WTC11 (cell line): ENCODE data around the gene FOXN3. TPM values are rescaled to one million over a fixed set of nuclear protein-coding genes. Genes with fewer than 3 reads are reported as not detected.

Experiments used
- ATAC-seq: fragments of 200-7000 bp; cut with Tn5 transposase; 2 replicates; pipeline ENCODE4 v1.10.0; 2021; ENCODE audit warnings: mild to moderate bottlenecking, moderate library complexity
- CTCF ChIA-PET: fragments of 300-600 bp; sonication (Branson Sonifier 250); formaldehyde crosslinking; loops from one replicate; lab custom pipeline; 2021; ENCODE audit warnings: antibody characterized with exemption; lab: Charles Lee
- POLR2A ChIA-PET: fragments of 350-600 bp; sonication (Branson Sonifier 250); formaldehyde crosslinking; loops from one replicate; lab custom pipeline; 2021; ENCODE audit warnings: antibody characterized with exemption; lab: Charles Lee
- DNase-seq: peaks from one replicate; pipeline ENCODE4 v3.0.0; 2021; ENCODE audit warnings: low spot score
- H3K27ac Mint-ChIP-seq: 2 replicates; pipeline ENCODE4 v1.8.0; 2021; ENCODE audit warnings: mixed read lengths
- H3K27me3 Mint-ChIP-seq: 2 replicates; pipeline ENCODE4 v1.8.0; 2021; ENCODE audit warnings: low read depth, mild to moderate bottlenecking, moderate library complexity, mixed read lengths
- H3K36me3 Mint-ChIP-seq: 2 replicates; pipeline ENCODE4 v1.8.0; 2021; ENCODE audit warnings: mixed read lengths
- H3K4me1 Mint-ChIP-seq: 2 replicates; pipeline ENCODE4 v1.8.0; 2022; ENCODE audit warnings: mixed read lengths
- H3K4me3 Mint-ChIP-seq: 2 replicates; pipeline ENCODE4 v1.8.0; 2021; ENCODE audit warnings: mild to moderate bottlenecking, moderate library complexity, mixed read lengths
- H3K9me3 Mint-ChIP-seq: 2 replicates; pipeline ENCODE4 v1.8.0; 2021; ENCODE audit warnings: mixed read lengths
- ATF1 ChIP-seq: sonication (generic); formaldehyde crosslinking; IDR thresholded peaks from 2 replicates; pipeline ENCODE4 v1.8.1; 2023; ENCODE audit warnings: mild to moderate bottlenecking, moderate library complexity, missing genetic modification reagents
- ATF3 ChIP-seq: sonication (generic); formaldehyde crosslinking; conservative IDR thresholded peaks from 2 replicates; pipeline ENCODE4 v1.8.1; 2022; ENCODE audit warnings: mild to moderate bottlenecking, missing genetic modification reagents
- ATF6 ChIP-seq: sonication (generic); formaldehyde crosslinking; IDR thresholded peaks from 2 replicates; pipeline ENCODE4 v1.8.1; 2023; ENCODE audit warnings: mild to moderate bottlenecking, missing genetic modification reagents
- CREB1 ChIP-seq: sonication (generic); formaldehyde crosslinking; IDR thresholded peaks from 2 replicates; pipeline ENCODE4 v1.8.0; 2023; ENCODE audit warnings: mild to moderate bottlenecking, missing genetic modification reagents
- ERG ChIP-seq: fragments of 250-450 bp; sonication (Bioruptor Pico); IDR thresholded peaks from 2 replicates; pipeline ENCODE4 v1.8.0; 2021; ENCODE audit warnings: mild to moderate bottlenecking
- ESRRA ChIP-seq: sonication (generic); formaldehyde crosslinking; IDR thresholded peaks from 2 replicates; pipeline ENCODE4 v1.8.1; 2022; ENCODE audit warnings: mild to moderate bottlenecking, missing genetic modification reagents, borderline replicate concordance
- FOXP1 ChIP-seq: sonication (generic); formaldehyde crosslinking; IDR thresholded peaks from 2 replicates; pipeline ENCODE4 v1.8.0; 2022; ENCODE audit warnings: missing genetic modification reagents, mild to moderate bottlenecking, moderate library complexity, borderline replicate concordance
- HMGXB4 ChIP-seq: sonication (generic); formaldehyde crosslinking; IDR thresholded peaks from 2 replicates; pipeline ENCODE4 v1.8.1; 2023; ENCODE audit warnings: mild to moderate bottlenecking, moderate library complexity, missing genetic modification reagents
- IRF2 ChIP-seq: sonication (generic); formaldehyde crosslinking; IDR thresholded peaks from 2 replicates; pipeline ENCODE4 v1.8.0; 2022; ENCODE audit warnings: low read depth, missing genetic modification reagents, borderline replicate concordance
- JAZF1 ChIP-seq: fragments of 250-450 bp; sonication (Bioruptor Pico); IDR thresholded peaks from 2 replicates; pipeline ENCODE4 v1.9.0; 2021; ENCODE audit warnings: moderate library complexity, mild to moderate bottlenecking, inconsistent platforms
- MLX ChIP-seq: sonication (generic); formaldehyde crosslinking; IDR thresholded peaks from 2 replicates; pipeline ENCODE4 v1.8.1; 2023; ENCODE audit warnings: mild to moderate bottlenecking, missing genetic modification reagents, moderate library complexity
- MYBL2 ChIP-seq: sonication (generic); formaldehyde crosslinking; IDR thresholded peaks from 2 replicates; pipeline ENCODE4 v1.8.1; 2023; ENCODE audit warnings: mild to moderate bottlenecking, moderate library complexity, missing genetic modification reagents
- SP1 ChIP-seq: sonication (generic); formaldehyde crosslinking; conservative IDR thresholded peaks from 2 replicates; pipeline ENCODE4 v1.8.1; 2022; ENCODE audit warnings: missing genetic modification reagents
- TEAD1 ChIP-seq: sonication (generic); formaldehyde crosslinking; IDR thresholded peaks from 2 replicates; pipeline ENCODE4 v1.8.0; 2022; ENCODE audit warnings: mild to moderate bottlenecking, missing genetic modification reagents
- USF1 ChIP-seq: sonication (generic); formaldehyde crosslinking; IDR thresholded peaks from 2 replicates; pipeline ENCODE4 v1.8.0; 2022; ENCODE audit warnings: mild to moderate bottlenecking, missing genetic modification reagents
- USF2 ChIP-seq: sonication (generic); formaldehyde crosslinking; IDR thresholded peaks from 2 replicates; pipeline ENCODE4 v1.8.1; 2023; ENCODE audit warnings: mild to moderate bottlenecking, missing genetic modification reagents, moderate library complexity
- ZNF281 ChIP-seq: sonication (generic); formaldehyde crosslinking; IDR thresholded peaks from 2 replicates; pipeline ENCODE4 v1.8.0; 2023; ENCODE audit warnings: mild to moderate bottlenecking, missing genetic modification reagents
- ZNF425 ChIP-seq: fragments of 250-450 bp; sonication (Bioruptor Pico); conservative IDR thresholded peaks from 2 replicates; pipeline ENCODE4 v1.9.0; 2021; ENCODE audit warnings: mild to moderate bottlenecking
- total RNA-seq: library from RNA; stranded (reverse); gene quantifications from 3 replicates; pipeline ENCODE4 v1.2.3, GENCODE V29; 2021

FOXN3 gene
- total RNA-seq, 1 experiment from 2014 or later = 170 TPM

GRCh38 chr14:89248411-89249064 is 168.5 kb downstream of the FOXN3 start:
- DNase-seq (no peak), ATAC-seq (no peak)
- H3K4me1 Mint-ChIP-seq = peaks cover 83% of the 10 kb centered on the region
- TF ChIP-seq ATF3 (no peak), MLX (no peak), ZNF281 (no peak), HMGXB4 (no peak), USF1 (CRISPR knock-in tag) (no peak), USF2 (CRISPR knock-in tag) (no peak), ATF1 (no peak)
- H3K9me3 Mint-ChIP-seq = no peaks in the 10 kb centered on the region
- peak overlapping the region; percentile 14; the same call in 1 of the 2 replicates for H3K27ac Mint-ChIP-seq
- ChIA-PET POLR2A (no interaction called here), CTCF (no interaction called here)
- peaks cover 3% of the 10 kb centered on the region; the same call in 1 of the 2 replicates for H3K36me3 Mint-ChIP-seq
- H3K4me3 Mint-ChIP-seq = no peak overlapping the region
- H3K27me3 Mint-ChIP-seq = no peaks in the 10 kb centered on the region

- Mint-ChIP-seq H3K27ac (peak overlapping the region; percentile 11), H3K4me3 (no peak overlapping the region), H3K36me3 (peaks cover 3% of the 10 kb centered on the region; the same call in 1 of the 2 replicates), H3K9me3 (no peaks in the 10 kb centered on the region), H3K27me3 (no peaks in the 10 kb centered on the region), H3K4me1 (peaks cover 83% of the 10 kb centered on the region)
- ATAC-seq = no peak
- DNase-seq = no peak
- ChIA-PET POLR2A (no interaction called here), CTCF (no interaction called here)
- TF ChIP-seq ESRRA (CRISPR knock-in tag) (no peak), FOXP1 (CRISPR knock-in tag) (no peak), CREB1 (CRISPR knock-in tag) (no peak), JAZF1 (no peak), HMGXB4 (no peak), TEAD1 (no peak), ZNF425 (no peak), SP1 (CRISPR knock-in tag) (no peak), MYBL2 (CRISPR knock-in tag) (no peak), IRF2 (CRISPR knock-in tag) (no peak), ATF6 (no peak), ERG (CRISPR knock-in tag) (no peak)
Measured at GRCh38 chr14:89247457-89248122, 169.4 kb downstream of the FOXN3 start.
